COLO829 (cell line): ENCODE data around the gene PTPRD.

Experiments used
- DNase-seq: peaks from one replicate; pipeline ENCODE4 v3.0.0; 2012; ENCODE audit warnings: low spot score

The PTPRD gene

GRCh38 chr9:8778356-8778755 is 1834.4 kb downstream of the PTPRD start:
- no peak for DNase-seq

GRCh38 chr9:8772302-8772701 is 1840.5 kb downstream of the PTPRD start:
- no peak for DNase-seq

- no peak for DNase-seq
Measured at GRCh38 chr9:8769153-8769552, 1843.6 kb downstream of the PTPRD start.

- no peak for DNase-seq
Measured at GRCh38 chr9:8766096-8766495, 1846.7 kb downstream of the PTPRD start.

- no peak for DNase-seq
Measured at GRCh38 chr9:8764051-8764450, 1848.8 kb downstream of the PTPRD start.

- DNase-seq = no peak
Measured at GRCh38 chr9:8762479-8763085, 1850.2 kb downstream of the PTPRD start.

GRCh38 chr9:8760000-8760767 is 1852.6 kb downstream of the PTPRD start:
- DNase-seq = no peak

GRCh38 chr9:8757881-8758280 is 1854.9 kb downstream of the PTPRD start:
- no peak for DNase-seq

- DNase-seq = no peak
Measured at GRCh38 chr9:8754751-8755150, 1858.1 kb downstream of the PTPRD start.

- no peak for DNase-seq
Measured at GRCh38 chr9:8751406-8751930, 1861.3 kb downstream of the PTPRD start.

GRCh38 chr9:8750639-8751051 is 1862.2 kb downstream of the PTPRD start:
- peak; percentile 18 for DNase-seq

GRCh38 chr9:8745347-8745746 is 1867.5 kb downstream of the PTPRD start:
- DNase-seq = no peak

GRCh38 chr9:8738945-8739344 is 1873.9 kb downstream of the PTPRD start:
- no peak for DNase-seq

- DNase-seq = no peak
Measured at GRCh38 chr9:8736805-8737204, 1876.0 kb downstream of the PTPRD start.

GRCh38 chr9:8734760-8735159 is 1878.0 kb downstream of the PTPRD start:
- no peak for DNase-seq

GRCh38 chr9:8733131-8733954 is 1879.5 kb downstream of the PTPRD start:
- peak; percentile 72 for DNase-seq

- DNase-seq = no peak
Measured at GRCh38 chr9:8732367-8733075, 1880.3 kb downstream of the PTPRD start.

- no peak for DNase-seq
Measured at GRCh38 chr9:8730618-8731017, 1882.2 kb downstream of the PTPRD start.

GRCh38 chr9:8728910-8729309 is 1883.9 kb downstream of the PTPRD start:
- DNase-seq = no peak

GRCh38 chr9:8727191-8727590 is 1885.6 kb downstream of the PTPRD start:
- no peak for DNase-seq

- DNase-seq = no peak
Measured at GRCh38 chr9:8726692-8727091, 1886.1 kb downstream of the PTPRD start.

- no peak for DNase-seq
Measured at GRCh38 chr9:8725635-8726034, 1887.2 kb downstream of the PTPRD start.
